Measurements from ENCODE around the gene SMG6.
"Not testable (repeated sequence)": the region's sequence is repeated elsewhere in the genome, so short reads cannot be mapped to it uniquely, and the experiment has no call there.

The SMG6 gene

GRCh38 chr17:2263183-2264066, 40.2 kb downstream of the SMG6 start:
- no peak for DNase-seq (ENCODE audit: low read depth, low spot score)

DNA sequence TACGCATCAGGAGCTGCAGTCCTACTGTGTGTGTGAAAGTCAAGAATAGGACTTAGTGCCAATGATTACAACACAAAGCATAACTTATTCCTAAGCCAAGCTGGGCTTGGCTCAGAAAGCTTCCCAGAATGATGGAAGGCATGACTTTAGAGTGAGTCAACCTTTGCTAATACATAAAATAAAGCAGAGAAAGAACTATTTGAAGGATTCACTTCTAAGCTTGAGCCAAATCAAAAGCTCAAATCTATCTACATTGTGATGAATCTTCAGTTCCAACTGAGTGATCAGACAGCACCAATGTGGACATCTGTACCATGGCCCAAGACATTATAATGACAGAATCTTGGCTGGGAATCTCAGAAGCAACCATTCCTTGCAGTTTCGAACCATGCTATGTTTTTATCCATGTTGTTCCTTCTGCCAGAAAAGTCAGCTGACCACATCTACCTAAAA, 41.4 kb downstream of the SMG6 start:
- DNase-seq (ENCODE audit: low read depth, low spot score), result no peak

DNA sequence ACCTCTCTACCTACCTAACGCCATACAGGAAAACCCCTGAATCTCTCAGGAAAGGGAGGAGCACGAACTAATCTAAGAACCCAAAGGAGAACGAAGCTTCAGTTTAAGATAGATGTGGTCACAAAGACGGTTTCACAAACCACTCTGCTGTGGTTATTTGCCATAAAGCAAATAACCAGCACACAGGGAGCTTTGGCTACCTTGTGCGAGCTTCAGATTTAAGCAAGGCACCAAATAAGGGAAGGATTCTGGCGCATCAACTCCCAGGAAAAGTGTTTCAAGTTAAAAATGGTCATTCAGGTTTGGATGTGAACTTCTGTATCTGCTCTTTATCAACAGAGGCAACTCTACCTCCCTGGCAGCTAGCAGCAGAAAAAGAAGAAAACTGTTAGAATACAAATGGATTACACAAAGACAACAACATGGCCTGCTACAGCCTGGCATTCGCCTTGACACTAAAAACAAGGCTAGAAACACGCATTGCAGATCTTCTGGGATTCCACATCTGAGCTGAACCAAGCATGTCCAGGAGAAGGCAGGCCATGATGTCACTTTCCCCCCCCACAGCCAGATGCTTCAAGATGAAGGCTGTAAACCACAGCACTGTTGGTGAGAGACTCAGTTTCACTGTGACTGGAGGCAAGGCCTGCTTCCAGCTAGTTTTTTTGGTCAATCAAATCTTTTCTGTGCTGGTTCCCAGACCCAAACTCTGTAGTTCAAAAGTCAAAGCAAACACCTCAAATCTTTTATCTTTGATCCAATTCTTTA, 43.6 kb downstream of the SMG6 start:
- DNase-seq (ENCODE audit: low read depth, low spot score), result peak; percentile 48

DNA sequence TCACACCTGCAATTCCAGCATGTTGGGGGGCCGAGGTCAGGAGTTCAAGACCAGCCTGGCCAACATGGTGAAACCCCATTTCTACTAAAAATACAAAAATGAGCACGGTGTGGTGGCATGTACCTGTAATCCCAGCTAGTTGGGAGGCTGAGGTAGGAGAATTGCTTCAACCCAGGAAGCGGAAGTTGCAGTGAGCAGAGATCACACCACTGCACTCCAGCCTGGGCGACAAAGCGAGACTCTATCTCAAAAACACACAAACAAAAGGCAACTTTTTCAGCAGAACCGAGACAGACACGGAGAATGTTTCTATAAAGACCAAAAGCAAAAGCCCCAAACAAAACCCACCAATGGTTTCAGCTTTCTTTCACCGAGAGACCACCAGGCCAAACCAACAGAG, 44.8 kb downstream of the SMG6 start:
- DNase-seq (ENCODE audit: low read depth, low spot score), result not testable (repeated sequence)

- DNase-seq (ENCODE audit: low read depth, low spot score), result no peak
Observed at GRCh38 chr17:2253768-2254406, 49.7 kb downstream of the SMG6 start.

GRCh38 chr17:2253362-2253761, 50.2 kb downstream of the SMG6 start:
- no peak for DNase-seq (ENCODE audit: low read depth, low spot score)

DNA sequence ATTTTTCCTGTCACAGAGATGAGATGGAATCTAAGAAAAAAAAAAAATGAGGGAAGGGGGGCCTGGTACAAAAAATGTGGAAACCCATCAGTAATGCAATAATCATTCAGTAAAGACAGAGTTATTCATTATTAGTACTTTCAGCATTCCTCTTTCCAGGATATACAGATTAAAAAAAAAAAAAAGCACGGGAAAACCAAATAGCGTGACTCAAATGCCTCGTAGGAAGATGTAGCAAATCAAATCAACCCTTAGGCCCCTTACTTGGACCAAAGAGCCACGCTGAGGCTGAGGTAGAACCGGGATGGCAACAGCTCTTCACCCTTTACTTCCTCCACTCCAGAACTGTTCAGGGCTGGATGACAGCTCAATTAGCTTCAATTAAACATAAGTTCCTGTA, 52.5 kb downstream of the SMG6 start:
- DNase-seq (ENCODE audit: low read depth, low spot score), result no peak

DNA sequence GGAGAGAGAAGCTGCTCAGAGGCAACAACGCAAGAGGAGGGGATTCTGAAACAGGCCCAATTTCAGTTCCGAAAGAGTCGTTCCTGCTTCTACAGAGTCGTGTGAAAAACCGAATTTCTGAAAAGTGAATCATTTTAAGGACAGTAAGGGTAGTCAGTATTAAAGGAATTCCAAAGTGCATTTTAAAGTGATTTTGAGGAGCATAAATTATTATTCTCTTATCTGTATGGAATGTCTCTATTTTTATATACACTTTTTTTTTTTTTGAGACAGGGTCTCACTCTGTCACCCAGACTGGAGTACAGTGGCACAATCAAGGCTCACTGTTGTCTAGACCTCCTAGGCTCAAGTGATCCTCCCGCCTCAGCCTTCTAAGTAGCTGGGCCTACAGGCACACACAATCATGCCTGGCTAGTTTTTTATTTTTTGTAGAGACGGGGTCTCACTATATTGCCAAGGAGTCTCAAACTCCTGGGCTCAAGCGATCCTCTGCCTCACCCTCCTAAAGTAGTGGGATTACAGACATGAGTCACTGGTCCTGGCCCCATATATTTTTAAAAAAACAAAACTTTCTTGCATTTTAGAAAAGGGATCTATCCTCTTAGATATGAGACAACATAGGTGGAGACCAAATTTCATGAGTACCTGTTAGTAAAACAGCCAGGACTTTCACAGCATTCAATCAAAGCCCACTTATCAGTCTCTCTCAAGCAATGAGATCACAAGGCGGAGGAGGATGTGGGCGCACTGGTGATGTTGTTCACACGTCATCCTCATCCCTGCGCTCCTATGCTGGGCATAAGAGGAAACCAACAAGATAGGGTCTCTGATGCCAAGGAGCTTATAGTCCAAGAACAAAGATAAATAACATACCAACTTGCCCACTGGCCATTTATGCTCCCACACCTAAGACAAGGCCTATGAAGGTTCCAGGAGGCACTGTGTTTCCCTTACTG, 53.2 kb downstream of the SMG6 start:
- no peak for DNase-seq (ENCODE audit: low read depth, low spot score)

DNA sequence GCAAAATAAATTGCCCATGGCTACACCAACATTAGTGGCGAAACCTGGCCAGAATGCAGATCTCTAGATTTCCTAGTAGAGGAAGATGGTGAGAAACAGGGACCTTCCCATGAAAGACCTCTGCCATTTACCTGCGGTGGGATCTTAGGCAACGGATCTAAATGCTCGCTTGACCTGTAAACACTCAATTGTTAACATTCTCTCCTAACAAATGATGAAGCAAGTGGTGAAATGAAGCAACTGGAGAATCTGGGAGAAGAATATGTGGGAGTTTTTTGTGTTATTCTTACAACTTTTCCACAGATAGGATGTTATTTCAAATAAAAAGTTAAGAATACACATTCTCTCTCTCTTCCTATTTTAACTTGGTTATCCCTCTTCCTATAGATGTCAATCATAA, 56.6 kb downstream of the SMG6 start:
- DNase-seq (ENCODE audit: low read depth, low spot score), result no peak

GRCh38 chr17:2244545-2245525, 58.8 kb downstream of the SMG6 start:
- peak; percentile 75 for DNase-seq (ENCODE audit: low read depth, low spot score)

GRCh38 chr17:2243953-2244352, 59.6 kb downstream of the SMG6 start:
- no peak for DNase-seq (ENCODE audit: low read depth, low spot score)

GRCh38 chr17:2241823-2242222, 61.8 kb downstream of the SMG6 start:
- no peak for DNase-seq (ENCODE audit: low read depth, low spot score)

- DNase-seq (ENCODE audit: low read depth, low spot score), result no peak
Observed at GRCh38 chr17:2240541-2240940, 63.0 kb downstream of the SMG6 start.

DNA sequence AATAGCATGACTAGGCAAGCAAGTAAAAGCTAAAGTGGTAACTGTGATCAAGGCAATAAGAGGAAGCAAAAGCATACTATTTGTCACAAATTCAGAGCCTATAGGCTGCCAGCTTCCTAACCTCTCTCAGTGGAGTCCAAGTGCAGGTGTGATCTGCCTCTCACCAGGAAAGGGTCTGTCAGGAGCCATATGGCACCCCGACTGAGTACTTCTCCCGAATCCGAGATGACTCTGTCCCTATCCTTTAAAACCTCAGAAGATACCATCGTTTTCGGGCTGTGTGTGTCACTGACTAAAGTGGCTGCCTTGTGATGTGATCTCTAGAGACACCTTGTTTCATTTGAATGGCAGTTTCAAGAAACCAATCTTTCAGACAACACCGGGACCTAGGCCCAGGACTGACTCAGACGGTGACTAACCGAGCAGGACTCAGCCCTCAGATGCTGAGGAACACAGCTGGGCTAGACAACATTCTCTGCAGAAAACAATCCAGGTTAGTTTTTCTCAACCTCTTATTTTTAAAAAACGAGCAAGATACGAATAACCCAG, 63.6 kb downstream of the SMG6 start:
- DNase-seq (ENCODE audit: low read depth, low spot score), result no peak

GRCh38 chr17:2239170-2239551, 64.4 kb downstream of the SMG6 start:
- no peak for DNase-seq (ENCODE audit: low read depth, low spot score)

- no peak for DNase-seq (ENCODE audit: low read depth, low spot score)
Observed at GRCh38 chr17:2238432-2239169, 65.0 kb downstream of the SMG6 start.

DNA sequence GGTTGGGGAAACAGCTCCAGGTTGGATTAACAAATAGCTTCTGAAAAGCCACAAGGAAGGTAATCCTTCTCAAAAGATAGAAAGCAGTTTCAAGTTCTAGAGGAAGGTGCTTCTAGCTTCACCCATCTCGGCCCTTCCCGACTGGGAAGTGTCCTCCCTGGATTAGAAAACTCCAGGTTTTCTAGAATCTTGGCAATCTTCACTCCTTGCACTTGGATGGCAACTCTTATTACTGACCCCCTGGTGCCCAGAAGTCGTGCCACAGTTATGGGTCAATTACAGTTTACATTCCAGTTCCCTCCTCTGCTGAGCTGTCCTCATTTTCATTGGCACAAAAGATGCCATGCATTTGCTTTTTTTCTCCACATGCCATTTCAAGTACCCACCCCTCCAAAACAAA, 65.6 kb downstream of the SMG6 start:
- DNase-seq (ENCODE audit: low read depth, low spot score), result no peak

DNA sequence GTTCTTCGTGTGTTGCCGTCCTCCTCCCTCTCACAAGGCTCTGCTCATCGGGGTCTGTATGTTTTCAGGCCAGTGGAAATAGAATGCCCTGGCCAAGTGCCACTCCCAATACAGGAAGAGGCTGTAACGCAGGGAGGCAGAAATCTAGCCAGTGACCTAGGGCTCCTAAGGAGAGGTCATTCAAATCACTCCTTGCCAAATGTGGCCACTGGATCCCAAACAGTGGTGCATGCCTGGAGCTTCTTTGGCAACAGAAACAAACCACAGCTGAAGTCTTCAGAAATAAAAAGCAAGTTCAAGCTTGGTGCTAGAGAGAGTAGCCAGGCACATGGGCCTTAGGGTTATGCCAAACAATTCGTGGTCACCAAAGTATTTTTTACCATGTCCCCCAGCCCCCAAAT, 66.1 kb downstream of the SMG6 start:
- no peak for DNase-seq (ENCODE audit: low read depth, low spot score)

DNA sequence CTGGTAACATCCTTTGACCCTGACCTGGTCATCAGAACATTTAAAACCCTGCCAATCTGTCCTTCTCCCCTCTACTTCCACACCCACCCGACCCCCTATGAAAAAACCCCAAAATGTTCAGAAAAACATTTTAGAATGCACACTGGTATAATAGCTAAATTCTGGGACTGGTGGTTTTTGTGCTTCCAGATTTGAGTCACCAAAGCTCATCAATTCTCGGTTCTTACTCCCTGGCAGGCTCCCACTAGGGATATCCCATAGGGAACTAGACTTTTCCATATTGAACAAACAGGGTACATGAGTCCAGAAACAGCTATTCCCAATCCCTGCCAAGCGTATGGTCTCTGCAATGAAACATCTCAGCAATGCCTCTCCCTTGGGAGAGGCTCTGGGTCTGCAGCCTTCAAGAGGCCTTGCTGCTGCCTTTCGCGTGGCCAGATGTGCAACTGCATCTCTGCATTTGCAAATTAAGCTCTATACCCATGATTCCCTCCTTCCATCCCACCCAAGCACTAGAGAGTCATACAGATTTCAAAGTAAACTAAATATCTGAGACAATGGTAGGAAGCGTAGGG, 67.7 kb downstream of the SMG6 start:
- no peak for DNase-seq (ENCODE audit: low read depth, low spot score)

Measured in activated naive CD8-positive, alpha-beta T cell treated with anti-CD3 and anti-CD28 coated beads, Interleukin-2, amount 50 U/mL, for 16 hours (primary cell).